HEK293 (cell line): ENCODE results near the gene NLK.
"Not testable (repeated sequence)": the region's sequence is repeated elsewhere in the genome, so short reads cannot be mapped to it uniquely, and the experiment has no call there.

Experiments
- CTCF ChIA-PET: fragments of 350-600 bp; formaldehyde crosslinking; extraction: SDS; loops from one replicate; lab custom pipeline; 2021; ENCODE audit warnings: antibody characterized with exemption; lab: Yijun Ruan, JAX
- POLR2A ChIA-PET: fragments of 300-600 bp; formaldehyde crosslinking; extraction: SDS; loops from one replicate; lab custom pipeline; 2020; ENCODE audit warnings: antibody characterized with exemption, inconsistent platforms; lab: Yijun Ruan, JAX
- H3K27ac ChIP-seq: fragments of 200-500 bp; sonication (Bioruptor generic); 2 replicates; pipeline ENCODE4 v1.5.1; 2014; ENCODE audit warnings: low read depth, low read length, control low read depth, inconsistent platforms; ENCODE audit errors: extremely low read depth
- H3K36me3 ChIP-seq, 2 experiments: fragments of 200-500 bp in 1 of 2; sonication (Bioruptor generic) in 1 of 2; 1 replicate in 1 of 2; 2 replicates in 1 of 2; pipeline ENCODE4 v1.5.1; 2014 to 2017; ENCODE audit warnings: inconsistent platforms in 2 of 2, low read length in 2 of 2; ENCODE audit not compliant: control insufficient read depth in 2 of 2, insufficient read depth in 1 of 2
- H3K4me1 ChIP-seq: fragments of 200-500 bp; sonication (Bioruptor generic); 2 replicates; pipeline ENCODE4 v1.5.1; 2014; ENCODE audit warnings: mild to moderate bottlenecking, low read length, inconsistent platforms; ENCODE audit not compliant: control insufficient read depth, insufficient read depth
- H3K4me3 ChIP-seq: 2 replicates; pipeline ENCODE4 v1.5.1; 2011; ENCODE audit warnings: low read depth, mild to moderate bottlenecking, control low read depth, low read length, moderate library complexity
- H3K9me3 ChIP-seq: fragments of 200-500 bp; sonication (Bioruptor generic); 2 replicates; pipeline ENCODE4 v1.5.1; 2014; ENCODE audit warnings: low read depth, low read length, inconsistent platforms; ENCODE audit not compliant: control insufficient read depth, insufficient read depth
- SCRT1 ChIP-seq: fragments of 450-650 bp; formaldehyde crosslinking; IDR thresholded peaks from 2 replicates; pipeline ENCODE4 v1.5.1; 2016; ENCODE audit warnings: missing biosample characterization, missing genetic modification characterization, borderline replicate concordance
- ZBTB20 ChIP-seq: fragments of 450-650 bp; formaldehyde crosslinking; IDR thresholded peaks from 2 replicates; pipeline ENCODE4 v1.5.1; 2016; ENCODE audit warnings: missing biosample characterization, missing genetic modification characterization
- ZFP69B ChIP-seq: fragments of 450-650 bp; formaldehyde crosslinking; IDR thresholded peaks from 2 replicates; pipeline ENCODE4 v1.5.1; 2016; ENCODE audit warnings: missing biosample characterization, missing genetic modification characterization
- ZNF146 ChIP-seq: fragments of 450-650 bp; formaldehyde crosslinking; IDR thresholded peaks from 2 replicates; pipeline ENCODE4 v1.5.1; 2016; ENCODE audit warnings: missing biosample characterization, missing genetic modification characterization
- ZNF510 ChIP-seq: fragments of 450-650 bp; formaldehyde crosslinking; IDR thresholded peaks from 2 replicates; pipeline ENCODE4 v1.5.1; 2018; ENCODE audit warnings: mild to moderate bottlenecking, missing genetic modification characterization, missing biosample characterization; ENCODE audit not compliant: insufficient replicate concordance
- ZNF585B ChIP-seq: fragments of 450-650 bp; formaldehyde crosslinking; IDR thresholded peaks from 2 replicates; pipeline ENCODE4 v1.5.1; 2016; ENCODE audit warnings: missing biosample characterization, missing genetic modification characterization
- ZNF596 ChIP-seq: fragments of 450-650 bp; IDR thresholded peaks from 2 replicates; pipeline ENCODE4 v1.5.0; 2018; ENCODE audit warnings: missing biosample characterization, mild to moderate bottlenecking, missing genetic modification characterization, moderate library complexity
- ZNF624 ChIP-seq: fragments of 450-650 bp; formaldehyde crosslinking; IDR thresholded peaks from 2 replicates; pipeline ENCODE4 v1.5.1; 2017; ENCODE audit warnings: missing biosample characterization, missing genetic modification characterization
- TF ChIP-seq, protein P1 (sequence below): fragments of 450-650 bp; formaldehyde crosslinking; IDR thresholded peaks from 2 replicates; pipeline ENCODE4 v1.5.1; 2016; ENCODE audit warnings: missing biosample characterization, missing genetic modification characterization
- TF ChIP-seq, protein P2 (sequence below): fragments of 450-650 bp; formaldehyde crosslinking; IDR thresholded peaks from 2 replicates; pipeline ENCODE4 v1.5.1; 2016; ENCODE audit warnings: missing biosample characterization, missing genetic modification characterization

Gene NLK

DNA sequence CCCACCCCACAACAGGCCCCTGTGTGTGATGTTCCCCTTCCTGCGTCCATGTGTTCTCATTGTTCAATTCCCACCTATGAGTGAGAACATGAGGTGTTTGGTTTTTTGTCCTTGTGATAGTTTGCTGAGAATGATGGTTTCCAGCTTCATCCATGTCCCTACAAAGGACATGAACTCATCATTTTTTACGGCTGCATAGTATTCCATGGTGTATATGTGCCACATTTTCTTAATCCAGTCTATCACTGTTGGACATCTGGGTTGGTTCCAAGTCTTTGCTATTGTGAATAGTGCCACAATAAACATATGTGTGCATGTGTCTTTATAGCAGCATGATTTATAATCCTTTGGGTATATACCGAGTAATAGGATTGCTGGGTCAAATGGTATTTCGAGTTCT, 7.0 kb upstream of the NLK start:
- CTCF ChIA-PET, H3K4me3 ChIP-seq, H3K4me1 ChIP-seq, H3K9me3 ChIP-seq, POLR2A ChIA-PET, H3K36me3 ChIP-seq, H3K27ac ChIP-seq: not testable (repeated sequence)
- TF ChIP-seq ZNF146 (tag by site-specific recombination) = peak; percentile 91
- TF ChIP-seq, all 188 proteins: peak for 1; not testable (repeated sequence) for 187

DNA sequence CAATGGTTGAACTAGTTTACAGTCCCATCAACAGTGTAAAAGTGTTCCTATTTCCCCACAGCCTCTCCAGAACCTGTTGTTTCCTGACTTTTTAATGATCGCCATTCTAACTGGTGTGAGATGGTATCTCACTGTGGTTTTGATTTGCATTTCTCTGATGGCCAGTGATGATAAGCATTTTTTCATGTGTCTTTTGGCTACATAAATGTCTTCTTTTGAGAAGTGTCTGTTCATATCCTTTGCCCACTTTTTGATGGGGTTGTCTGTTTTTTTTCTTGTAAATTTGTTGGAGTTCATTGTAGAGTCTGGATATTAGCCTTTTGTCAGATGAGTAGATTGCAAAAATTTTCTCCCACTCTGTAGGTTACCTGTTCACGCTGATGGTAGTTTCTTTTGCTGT, 6.6 kb upstream of the NLK start:
- H3K27ac ChIP-seq, H3K36me3 ChIP-seq, CTCF ChIA-PET, H3K9me3 ChIP-seq, POLR2A ChIA-PET, H3K4me3 ChIP-seq, H3K4me1 ChIP-seq: not testable (repeated sequence)

DNA sequence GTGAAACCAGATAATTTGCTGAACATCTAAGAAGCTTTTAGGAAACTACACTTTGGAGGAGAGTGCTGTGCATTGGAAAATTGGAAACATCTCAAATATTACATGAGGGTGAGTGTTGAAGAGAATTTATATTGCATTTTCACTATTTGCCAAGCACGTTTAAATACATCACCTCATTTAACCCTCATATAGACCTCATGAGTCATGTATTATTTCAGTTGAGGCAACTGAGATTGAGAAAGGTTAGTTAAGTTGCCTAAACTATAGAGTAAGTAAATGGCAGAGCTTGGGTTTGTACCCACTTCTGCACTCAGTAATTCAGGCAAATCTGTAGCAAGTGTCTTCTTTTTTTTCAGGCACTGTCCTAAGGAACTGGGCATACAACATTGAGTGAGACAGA, 3.7 kb upstream of the NLK start:
- Histone ChIP-seq H3K4me3 (no peak overlapping the region), H3K36me3 (peaks cover 0 to 7% of the 10 kb centered on the region in 2 experiments; a peak in 1 of 3 replicates), H3K9me3 (no peaks in the 10 kb centered on the region), H3K4me1 (peaks cover 4% of the 10 kb centered on the region; the same call in 1 of the 2 replicates), H3K27ac (no peak overlapping the region)
- CTCF ChIA-PET = interaction anchor here (0.7 to 1.0 kb wide), 3 partner anchors 212 to 279 kb away, joined by 3 read pairs; no protein-coding TSS in a partner anchor
- POLR2A ChIA-PET = interaction anchor here (0.6 kb wide), 1 partner anchor 314 kb away, joined by 5 read pairs; no protein-coding TSS in a partner anchor
- TF ChIP-seq ZNF596 (no peak), ZBTB20 (tag by site-specific recombination) (0 out of 2 replicates have a peak, but pooled peaks have one; percentile 44)

DNA sequence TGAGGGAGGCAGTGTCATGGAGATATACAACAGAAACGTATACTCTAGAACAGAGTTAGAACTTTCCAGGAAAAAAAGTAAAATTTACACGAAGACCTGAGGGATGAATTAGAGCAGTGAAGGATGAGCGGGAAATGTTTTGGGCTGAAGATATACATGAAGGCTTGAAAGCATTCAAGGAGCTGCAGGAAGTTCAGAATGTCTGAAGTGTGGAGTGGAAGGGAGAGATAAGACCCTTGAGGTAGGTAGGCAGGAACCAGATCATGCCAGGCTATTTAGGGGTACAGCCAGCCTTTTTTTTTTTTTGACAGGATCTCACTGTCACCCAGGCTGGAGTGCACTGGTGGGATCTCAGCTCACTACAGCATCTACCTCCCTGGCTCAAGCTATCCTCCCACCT, 3.2 kb upstream of the NLK start:
- no peak overlapping the region for H3K27ac ChIP-seq
- POLR2A ChIA-PET = interaction anchor here (0.6 kb wide), 1 partner anchor 313 kb away, joined by 5 read pairs; no protein-coding TSS in a partner anchor

DNA sequence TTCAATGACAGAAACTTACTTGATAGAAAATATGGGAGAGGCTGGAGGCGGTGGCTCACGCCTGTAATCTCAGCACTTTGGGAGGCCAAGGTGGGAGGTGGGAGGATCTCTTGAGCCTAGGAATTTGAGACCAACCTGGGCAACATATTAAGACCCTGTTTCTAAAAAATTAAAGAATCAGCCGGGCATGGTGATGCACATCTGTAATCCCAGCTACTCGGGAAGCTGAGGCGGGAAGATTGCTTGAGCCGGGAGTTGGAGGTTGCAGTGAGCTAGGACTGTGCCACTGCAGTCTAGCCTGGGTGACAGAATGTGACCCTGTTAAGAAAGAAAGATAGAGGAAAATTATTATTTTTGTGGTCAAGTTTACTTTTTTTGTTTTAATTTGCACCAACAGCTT, 2.1 kb upstream of the NLK start:
- ChIA-PET POLR2A (interaction anchor here (1.2 kb wide), 1 partner anchor 90 kb away, joined by 3 read pairs; no protein-coding TSS in a partner anchor), CTCF (interaction anchor here (0.6 to 1.3 kb wide), 4 partner anchors 10 to 509 kb away, joined by 3 to 4 read pairs (median 4); no protein-coding TSS in a partner anchor)
- no peaks in the 10 kb centered on the region for H3K9me3 ChIP-seq
- peaks cover 7% of the 10 kb centered on the region; the same call in 1 of the 2 replicates for H3K4me1 ChIP-seq
- no peak overlapping the region; the same call in 1 of the 2 replicates for H3K4me3 ChIP-seq
- H3K36me3 ChIP-seq = peaks cover 0 to 10% of the 10 kb centered on the region in 2 experiments; a peak in 1 of 3 replicates
- peak; percentile 37; the same call in 1 of the 2 replicates for TF ChIP-seq ZNF585B (tag by site-specific recombination)
- no peak for TF ChIP-seq ZNF596
- no peak overlapping the region for H3K27ac ChIP-seq

More for the DNA sequence above, 3.2 kb upstream of the NLK start:
- peaks cover 4% of the 10 kb centered on the region; the same call in 1 of the 2 replicates for H3K4me1 ChIP-seq
- no peak overlapping the region for H3K4me3 ChIP-seq
- TF ChIP-seq SCRT1 = no peak
- no peak for TF ChIP-seq ZNF510 (tag by site-specific recombination)
- no peak for TF ChIP-seq ZNF624 (tag by site-specific recombination)
- no peak for TF ChIP-seq ZFP69B (tag by site-specific recombination)
- TF ChIP-seq, protein P1, sequence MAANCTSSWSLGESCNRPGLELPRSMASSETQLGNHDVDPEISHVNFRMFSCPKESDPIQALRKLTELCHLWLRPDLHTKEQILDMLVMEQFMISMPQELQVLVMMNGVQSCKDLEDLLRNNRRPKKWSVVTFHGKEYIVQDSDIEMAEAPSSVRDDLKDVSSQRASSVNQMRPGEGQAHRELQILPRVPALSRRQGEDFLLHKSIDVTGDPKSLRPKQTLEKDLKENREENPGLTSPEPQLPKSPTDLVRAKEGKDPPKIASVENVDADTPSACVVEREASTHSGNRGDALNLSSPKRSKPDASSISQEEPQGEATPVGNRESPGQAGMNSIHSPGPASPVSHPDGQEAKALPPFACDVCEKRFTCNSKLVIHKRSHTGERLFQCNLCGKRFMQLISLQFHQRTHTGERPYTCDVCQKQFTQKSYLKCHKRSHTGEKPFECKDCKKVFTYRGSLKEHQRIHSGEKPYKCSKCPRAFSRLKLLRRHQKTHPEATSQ = no peak
- TF ChIP-seq, protein P2, sequence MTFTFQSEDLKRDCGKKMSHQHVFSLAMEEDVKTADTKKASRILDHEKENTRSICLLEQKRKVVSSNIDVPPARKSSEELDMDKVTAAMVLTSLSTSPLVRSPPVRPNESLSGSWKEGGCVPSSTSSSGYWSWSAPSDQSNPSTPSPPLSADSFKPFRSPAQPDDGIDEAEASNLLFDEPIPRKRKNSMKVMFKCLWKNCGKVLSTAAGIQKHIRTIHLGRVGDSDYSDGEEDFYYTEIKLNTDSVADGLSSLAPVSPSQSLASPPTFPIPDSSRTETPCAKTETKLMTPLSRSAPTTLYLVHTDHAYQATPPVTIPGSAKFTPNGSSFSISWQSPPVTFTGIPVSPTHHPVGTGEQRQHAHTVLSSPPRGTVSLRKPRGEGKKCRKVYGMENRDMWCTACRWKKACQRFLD = no peak
- H3K36me3 ChIP-seq = peaks cover 0 to 7% of the 10 kb centered on the region in 2 experiments; a peak in 1 of 3 replicates
- H3K9me3 ChIP-seq = no peaks in the 10 kb centered on the region
- CTCF ChIA-PET = interaction anchor here (0.7 to 1.3 kb wide), 4 partner anchors 55 to 280 kb away, joined by 3 to 4 read pairs (median 3); no protein-coding TSS in a partner anchor
